HL-60 (cell line): ENCODE results near the gene ITGA8.

Experiments used
- DNase-seq, 2 experiments: peaks; one replicate each; pipeline ENCODE4 v3.0.0-alpha.2; 2010 to 2020; ENCODE audit warnings: low read depth in 1 of 2, low spot score in 1 of 2
- H3K27ac ChIP-seq: fragments of 250-450 bp; sonication (Bioruptor Pico); replicated peaks from 2 replicates; pipeline ENCODE4 v1.5.1; 2020; ENCODE audit warnings: mild to moderate bottlenecking, moderate library complexity
- H3K27me3 ChIP-seq: fragments of 250-450 bp; sonication (Bioruptor Pico); 2 replicates; pipeline ENCODE4 v1.5.1; 2021; ENCODE audit warnings: mild to moderate bottlenecking, moderate library complexity; ENCODE audit not compliant: insufficient read depth, poor library complexity, severe bottlenecking
- H3K4me3 ChIP-seq: replicated peaks from 2 replicates; pipeline ENCODE4 v1.5.1; 2011; ENCODE audit warnings: mild to moderate bottlenecking, control low read depth, low read length; ENCODE audit not compliant: insufficient read depth
- CTCF ChIP-seq: IDR thresholded peaks from one replicate; pipeline ENCODE4 v1.5.1; 2011; ENCODE audit warnings: low read length, control low read depth, inconsistent platforms; ENCODE audit not compliant: insufficient read depth
- GABPA ChIP-seq: IDR thresholded peaks from 2 replicates; pipeline ENCODE4 v1.6.1; 2012; ENCODE audit warnings: low read depth
- POLR2AphosphoS5 ChIP-seq: IDR thresholded peaks from 2 replicates; pipeline ENCODE4 v1.6.1; 2012; ENCODE audit warnings: low read depth
- SPI1 ChIP-seq: IDR thresholded peaks from 2 replicates; pipeline ENCODE4 v1.6.1; 2012; ENCODE audit warnings: low read depth, mild to moderate bottlenecking, borderline replicate concordance
- TF ChIP-seq, protein P1 (sequence below): IDR thresholded peaks from 2 replicates; pipeline ENCODE4 v1.6.1; 2012; ENCODE audit warnings: low read depth; ENCODE audit not compliant: insufficient replicate concordance

Gene ITGA8

DNA sequence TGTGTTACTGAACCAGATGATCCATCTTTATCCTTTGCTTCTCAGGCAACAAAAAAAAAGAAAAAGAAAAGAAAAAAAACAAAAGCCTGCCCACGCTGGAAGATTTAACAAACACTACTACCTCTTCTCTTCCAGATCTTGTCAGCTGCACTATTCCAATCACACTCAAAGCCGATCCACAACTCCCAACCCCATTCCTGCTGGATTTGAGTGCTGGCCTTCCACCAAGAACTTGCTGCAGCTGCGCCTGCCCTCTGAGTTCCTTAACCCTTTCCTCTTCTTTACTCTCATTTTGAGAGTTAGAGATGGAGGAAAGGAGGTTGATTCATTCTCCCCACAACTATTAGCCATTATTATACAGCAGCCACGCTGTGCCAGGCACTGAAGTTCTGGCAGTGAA is 16.0 kb upstream of the ITGA8 start:
- Histone ChIP-seq H3K27me3 (no peaks in the 10 kb centered on the region), H3K4me3 (no peak overlapping the region), H3K27ac (no peak overlapping the region)
- TF ChIP-seq SPI1 (no peak), POLR2AphosphoS5 (no peak), CTCF (no peak), GABPA (no peak)
- TF ChIP-seq, protein P1, sequence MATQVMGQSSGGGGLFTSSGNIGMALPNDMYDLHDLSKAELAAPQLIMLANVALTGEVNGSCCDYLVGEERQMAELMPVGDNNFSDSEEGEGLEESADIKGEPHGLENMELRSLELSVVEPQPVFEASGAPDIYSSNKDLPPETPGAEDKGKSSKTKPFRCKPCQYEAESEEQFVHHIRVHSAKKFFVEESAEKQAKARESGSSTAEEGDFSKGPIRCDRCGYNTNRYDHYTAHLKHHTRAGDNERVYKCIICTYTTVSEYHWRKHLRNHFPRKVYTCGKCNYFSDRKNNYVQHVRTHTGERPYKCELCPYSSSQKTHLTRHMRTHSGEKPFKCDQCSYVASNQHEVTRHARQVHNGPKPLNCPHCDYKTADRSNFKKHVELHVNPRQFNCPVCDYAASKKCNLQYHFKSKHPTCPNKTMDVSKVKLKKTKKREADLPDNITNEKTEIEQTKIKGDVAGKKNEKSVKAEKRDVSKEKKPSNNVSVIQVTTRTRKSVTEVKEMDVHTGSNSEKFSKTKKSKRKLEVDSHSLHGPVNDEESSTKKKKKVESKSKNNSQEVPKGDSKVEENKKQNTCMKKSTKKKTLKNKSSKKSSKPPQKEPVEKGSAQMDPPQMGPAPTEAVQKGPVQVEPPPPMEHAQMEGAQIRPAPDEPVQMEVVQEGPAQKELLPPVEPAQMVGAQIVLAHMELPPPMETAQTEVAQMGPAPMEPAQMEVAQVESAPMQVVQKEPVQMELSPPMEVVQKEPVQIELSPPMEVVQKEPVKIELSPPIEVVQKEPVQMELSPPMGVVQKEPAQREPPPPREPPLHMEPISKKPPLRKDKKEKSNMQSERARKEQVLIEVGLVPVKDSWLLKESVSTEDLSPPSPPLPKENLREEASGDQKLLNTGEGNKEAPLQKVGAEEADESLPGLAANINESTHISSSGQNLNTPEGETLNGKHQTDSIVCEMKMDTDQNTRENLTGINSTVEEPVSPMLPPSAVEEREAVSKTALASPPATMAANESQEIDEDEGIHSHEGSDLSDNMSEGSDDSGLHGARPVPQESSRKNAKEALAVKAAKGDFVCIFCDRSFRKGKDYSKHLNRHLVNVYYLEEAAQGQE: no peak
- DNase-seq: no peak

DNA sequence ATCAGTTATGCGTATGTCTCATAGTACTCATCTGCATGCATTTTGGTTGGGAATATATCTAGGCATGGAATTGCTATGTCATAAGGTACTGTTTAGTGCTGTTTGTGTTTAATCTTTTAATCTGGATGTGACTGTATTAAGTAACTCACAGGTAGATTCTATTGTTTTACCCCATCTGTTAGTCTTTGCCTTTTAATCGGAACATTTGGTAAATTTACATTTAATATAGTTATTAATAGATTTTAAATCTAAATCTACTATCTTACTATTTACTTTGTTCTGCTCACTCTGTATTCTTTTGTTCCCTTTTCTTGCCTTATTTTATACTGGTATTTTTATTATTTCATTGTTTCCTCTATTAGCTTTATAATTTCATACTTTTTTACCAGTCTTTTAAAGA is 10.6 kb upstream of the ITGA8 start:
- TF ChIP-seq GABPA (no peak), SPI1 (no peak), POLR2AphosphoS5 (no peak), CTCF (no peak)
- TF ChIP-seq, protein P1: no peak
- DNase-seq: no peak
- no peak overlapping the region for H3K4me3 ChIP-seq
- H3K27ac ChIP-seq: no peak overlapping the region
- H3K27me3 ChIP-seq: no peaks in the 10 kb centered on the region

GRCh38 chr10:15729890-15730289 is 10.2 kb upstream of the ITGA8 start:
- TF ChIP-seq GABPA: no peak
- TF ChIP-seq, protein P1: no peak
- TF ChIP-seq POLR2AphosphoS5: no peak
- no peak for TF ChIP-seq CTCF
- no peak for TF ChIP-seq SPI1
- Histone ChIP-seq H3K27ac (no peak overlapping the region), H3K4me3 (no peak overlapping the region), H3K27me3 (no peaks in the 10 kb centered on the region)
- DNase-seq: no peak
